Measurements from ENCODE around the gene FRYL.
"Not testable (repeated sequence)": the region's sequence is repeated elsewhere in the genome, so short reads cannot be mapped to it uniquely, and the experiment has no call there.

The FRYL gene

GRCh38 chr4:48661391-48661790, 118.7 kb downstream of the FRYL start:
- no peak for DNase-seq (ENCODE audit: low spot score)

GRCh38 chr4:48660347-48660746, 119.7 kb downstream of the FRYL start:
- DNase-seq (ENCODE audit: low spot score) = no peak

GRCh38 chr4:48654015-48654664, 125.9 kb downstream of the FRYL start:
- no peak for DNase-seq (ENCODE audit: low spot score)

- DNase-seq (ENCODE audit: low spot score) = peak; percentile 30
Observed at GRCh38 chr4:48653217-48654014, 126.7 kb downstream of the FRYL start.

- no peak for DNase-seq (ENCODE audit: low spot score)
Observed at GRCh38 chr4:48651914-48652313, 128.2 kb downstream of the FRYL start.

- DNase-seq (ENCODE audit: low spot score) = no peak
Observed at GRCh38 chr4:48649505-48649904, 130.6 kb downstream of the FRYL start.

- no peak for DNase-seq (ENCODE audit: low spot score)
Observed at GRCh38 chr4:48645225-48645794, 134.8 kb downstream of the FRYL start.

- DNase-seq (ENCODE audit: low spot score) = no peak
Observed at GRCh38 chr4:48642421-48643374, 137.4 kb downstream of the FRYL start.

GRCh38 chr4:48641401-48641800, 138.7 kb downstream of the FRYL start:
- no peak for DNase-seq (ENCODE audit: low spot score)

GRCh38 chr4:48640699-48641098, 139.4 kb downstream of the FRYL start:
- no peak for DNase-seq (ENCODE audit: low spot score)

- no peak for DNase-seq (ENCODE audit: low spot score)
Observed at GRCh38 chr4:48640225-48640624, 139.9 kb downstream of the FRYL start.

- DNase-seq (ENCODE audit: low spot score) = no peak
Observed at GRCh38 chr4:48639807-48640206, 140.3 kb downstream of the FRYL start.

GRCh38 chr4:48638586-48638985, 141.5 kb downstream of the FRYL start:
- not testable (repeated sequence) for DNase-seq (ENCODE audit: low spot score)

GRCh38 chr4:48636911-48637310, 143.2 kb downstream of the FRYL start:
- DNase-seq (ENCODE audit: low spot score) = no peak

GRCh38 chr4:48635980-48636379, 144.1 kb downstream of the FRYL start:
- DNase-seq (ENCODE audit: low spot score) = no peak

GRCh38 chr4:48635310-48635709, 144.8 kb downstream of the FRYL start:
- peak; percentile 2 for DNase-seq (ENCODE audit: low spot score)

GRCh38 chr4:48634688-48635308, 145.3 kb downstream of the FRYL start:
- DNase-seq (ENCODE audit: low spot score) = no peak

- DNase-seq (ENCODE audit: low spot score) = no peak
Observed at GRCh38 chr4:48633657-48634056, 146.4 kb downstream of the FRYL start.

- DNase-seq (ENCODE audit: low spot score) = no peak
Observed at GRCh38 chr4:48629458-48629857, 150.6 kb downstream of the FRYL start.

GRCh38 chr4:48623182-48623780, 156.8 kb downstream of the FRYL start:
- no peak for DNase-seq (ENCODE audit: low spot score)

GRCh38 chr4:48620831-48621230, 159.2 kb downstream of the FRYL start:
- no peak for DNase-seq (ENCODE audit: low spot score)

Data from CD4-positive, alpha-beta T cell treated with Interleukin-6 at 100 ng/mL for 8 hours (primary cell).